Right hindlimb (tissue), 1 donor: ENCODE data around the gene CCDC124.
"Not testable (repeated sequence)": the region's sequence is repeated elsewhere in the genome, so short reads cannot be mapped to it uniquely, and the experiment has no call there.

Experiments used
- DNase-seq: peaks from one replicate; pipeline ENCODE4 v3.0.0-alpha.2; 2018

The CCDC124 gene

GRCh38 chr19:17957149-17957849 lies 24.5 kb downstream of the CCDC124 start:
- DNase-seq: no peak

- DNase-seq: no peak
These were observed 25.1 kb downstream of the CCDC124 start for GRCh38 chr19:17957885-17958284.

DNA sequence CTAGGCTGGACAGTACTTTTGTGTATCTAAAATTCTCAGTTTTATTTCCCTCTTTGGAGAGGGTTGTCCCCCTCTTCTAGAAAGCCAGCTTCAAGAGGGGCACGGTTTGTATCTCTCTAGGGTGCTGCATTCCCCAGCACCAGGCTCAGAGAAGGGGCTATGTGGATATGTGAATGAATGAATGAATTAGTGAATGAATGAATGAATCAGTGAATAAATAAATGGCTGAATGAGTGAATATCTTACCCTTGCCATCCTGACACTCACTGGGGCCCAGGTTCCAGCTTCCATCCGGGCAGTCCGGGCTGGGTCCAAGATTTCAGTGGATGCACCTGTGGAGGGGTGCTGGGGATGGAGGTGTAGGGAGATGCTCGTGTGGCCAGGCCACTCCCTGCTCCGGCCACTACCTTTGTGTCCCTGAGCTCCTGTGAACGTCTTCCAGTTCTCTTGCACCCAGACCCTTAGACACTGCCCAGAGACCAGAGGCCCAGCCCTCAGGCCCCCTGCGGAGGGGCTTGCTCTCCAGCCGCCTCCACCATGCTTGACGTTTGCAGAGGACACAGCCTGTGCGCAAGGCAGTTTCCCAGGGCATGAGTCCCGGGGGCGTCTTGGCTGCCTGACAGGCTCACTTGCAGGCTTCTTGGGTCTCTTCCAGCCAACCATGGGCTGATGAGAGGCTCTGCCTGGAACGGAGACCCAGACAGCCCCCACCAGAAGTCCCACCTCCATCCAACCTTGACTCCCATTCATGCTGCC lies 31.3 kb downstream of the CCDC124 start:
- DNase-seq: no peak

GRCh38 chr19:17965370-17966128 lies 32.7 kb downstream of the CCDC124 start:
- no peak for DNase-seq

DNA sequence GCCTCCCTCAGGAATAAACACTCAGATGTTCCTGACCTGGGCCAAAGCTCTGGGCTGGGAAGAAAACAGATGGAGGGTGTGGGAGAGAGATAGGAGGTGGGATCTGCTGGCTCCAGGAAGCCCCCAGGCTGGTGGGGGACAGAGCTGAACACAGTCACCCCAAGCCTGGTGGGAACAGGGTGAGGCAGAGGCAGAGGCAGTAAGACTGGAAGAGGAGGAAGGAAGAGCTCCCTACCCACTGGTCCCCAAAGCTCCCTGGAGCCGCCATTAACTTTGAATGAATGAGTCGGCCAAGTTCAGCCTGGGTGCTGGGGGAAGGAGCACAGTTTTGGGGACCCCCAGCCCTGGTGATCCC lies 33.3 kb downstream of the CCDC124 start:
- no peak for DNase-seq

DNA sequence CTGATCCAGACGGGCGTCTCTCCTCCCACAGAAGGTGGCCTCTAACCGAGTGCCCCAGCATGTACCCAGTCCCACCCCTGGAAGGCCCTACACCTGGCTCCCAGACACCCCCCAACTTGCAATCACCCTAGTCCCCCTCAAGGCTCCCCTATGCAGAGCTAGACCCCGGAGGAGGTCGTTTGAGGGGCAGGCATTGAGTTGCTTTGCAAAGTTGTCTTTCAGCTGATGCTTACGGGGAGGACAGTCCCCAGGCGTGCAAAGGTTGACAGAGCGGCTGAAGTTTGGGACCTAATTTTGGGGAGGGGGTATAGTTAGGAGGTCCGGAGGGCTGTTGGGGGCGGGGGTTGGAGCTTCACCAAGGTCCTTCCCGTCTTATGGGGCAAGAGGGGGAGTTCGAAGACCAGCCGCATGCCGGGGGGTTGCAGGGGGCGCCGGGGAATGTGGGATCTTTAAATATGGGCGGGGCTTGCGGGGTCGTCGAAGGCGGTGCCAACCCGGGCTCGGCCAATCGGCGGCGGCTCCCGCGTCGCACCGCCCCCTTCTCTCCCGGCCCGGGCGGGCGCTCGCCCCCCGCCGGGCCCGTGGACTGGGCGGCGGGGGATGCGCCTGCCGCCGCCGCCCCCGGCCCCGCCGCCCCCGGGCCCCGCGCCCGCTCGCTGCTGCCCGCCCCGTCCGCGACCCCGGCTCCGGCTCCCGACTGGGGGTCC lies 33.9 kb downstream of the CCDC124 start, which contains the start of gene KCNN1:
Gene KCNN1, plus strand, starts transcription at position 558 of the 707 bp plus-strand sequence. CDS start 6,782 bp downstream, outside the sequence.
- DNase-seq: peak; percentile 47

DNA sequence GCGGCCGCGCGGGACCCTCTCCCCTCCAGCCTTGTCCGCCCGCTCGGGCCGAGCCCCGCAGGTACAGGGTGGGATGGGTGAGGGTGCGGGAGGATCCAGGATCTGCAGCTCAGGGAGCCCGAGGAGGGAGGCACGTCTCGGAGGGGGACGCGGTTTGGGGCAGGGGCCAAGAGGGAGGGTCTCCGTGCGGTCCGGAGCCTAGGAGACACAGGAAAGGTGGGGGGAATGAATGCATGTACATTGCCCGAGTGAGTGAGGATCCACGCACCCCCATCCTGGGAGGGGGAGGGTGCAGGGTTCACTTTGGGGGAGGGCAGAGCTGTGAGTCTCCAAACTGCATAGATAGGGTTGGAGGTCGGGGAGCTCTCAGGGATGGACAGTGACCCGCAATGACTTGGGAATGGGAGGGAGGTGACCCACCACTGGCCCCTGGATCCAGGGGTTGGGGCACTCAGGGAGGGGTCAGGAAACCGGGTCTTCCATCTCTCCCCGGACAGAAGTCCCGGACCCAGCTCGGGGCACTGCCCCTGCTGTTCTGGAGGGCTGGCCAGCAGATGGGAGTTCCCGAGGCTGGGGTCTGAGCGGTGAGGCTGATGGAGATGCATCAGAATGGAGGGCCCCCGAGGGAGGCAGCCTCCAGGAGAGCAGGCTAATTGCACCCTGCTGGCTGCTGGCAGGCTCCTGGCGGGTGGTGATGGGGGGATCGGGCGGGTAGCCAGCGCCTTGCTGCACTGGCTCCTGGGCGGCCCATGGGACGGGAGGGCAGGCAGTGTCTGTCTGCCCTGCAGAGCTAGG lies 34.6 kb downstream of the CCDC124 start:
- DNase-seq: no peak

- no peak for DNase-seq
These were observed 35.5 kb downstream of the CCDC124 start for GRCh38 chr19:17968362-17968761.

- no peak for DNase-seq
These were observed 36.4 kb downstream of the CCDC124 start for GRCh38 chr19:17969096-17969792.

GRCh38 chr19:17972230-17972629 lies 39.4 kb downstream of the CCDC124 start:
- no peak for DNase-seq

- DNase-seq: no peak
These were observed 40.9 kb downstream of the CCDC124 start for GRCh38 chr19:17973759-17974158.

DNA sequence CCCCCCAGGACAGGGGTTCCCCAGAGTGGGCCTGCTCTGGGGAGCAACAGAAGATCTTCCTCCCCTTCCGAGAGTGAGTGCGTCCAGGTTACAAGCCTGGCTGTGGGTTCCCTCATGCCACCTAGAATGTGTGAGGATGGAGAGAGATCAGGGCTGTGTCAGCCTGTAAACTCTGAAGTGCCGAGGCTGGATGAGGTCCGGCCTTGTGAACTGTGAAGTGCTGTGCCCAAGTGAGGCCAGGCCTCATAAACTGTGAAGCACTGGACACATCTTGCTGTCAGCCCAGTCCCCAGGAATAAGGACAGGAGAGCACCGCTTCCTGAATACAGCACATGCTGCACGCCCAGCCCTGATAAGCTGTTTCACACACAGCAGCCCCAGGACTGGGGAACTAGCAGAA lies 41.7 kb downstream of the CCDC124 start:
- no peak for DNase-seq

- no peak for DNase-seq
These were observed 42.2 kb downstream of the CCDC124 start for GRCh38 chr19:17975032-17975431.

- no peak for DNase-seq
These were observed 44.2 kb downstream of the CCDC124 start for GRCh38 chr19:17977021-17977420.

DNA sequence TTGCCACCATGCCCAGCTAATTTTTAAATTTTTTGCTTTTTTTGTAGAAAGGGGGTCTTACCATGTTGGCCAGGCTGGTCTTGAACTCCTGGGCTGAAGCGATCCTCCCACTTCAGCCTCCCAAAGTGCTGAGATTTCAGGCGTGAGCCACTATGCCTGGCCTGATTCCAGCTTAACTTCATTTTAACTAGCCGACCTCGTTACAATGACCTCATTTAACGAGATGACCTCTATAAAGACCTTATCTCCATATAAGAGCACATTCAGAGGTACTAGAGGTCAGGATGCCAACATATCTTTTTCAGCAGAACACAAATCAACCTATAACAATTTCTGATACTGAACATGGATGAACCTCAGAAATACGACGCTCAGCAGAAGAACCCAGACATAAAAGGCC lies 44.7 kb downstream of the CCDC124 start:
- no peak for DNase-seq

GRCh38 chr19:17981611-17982010 lies 48.8 kb downstream of the CCDC124 start:
- DNase-seq: no peak

- DNase-seq: no peak
These were observed 49.6 kb downstream of the CCDC124 start for GRCh38 chr19:17982430-17982829.

DNA sequence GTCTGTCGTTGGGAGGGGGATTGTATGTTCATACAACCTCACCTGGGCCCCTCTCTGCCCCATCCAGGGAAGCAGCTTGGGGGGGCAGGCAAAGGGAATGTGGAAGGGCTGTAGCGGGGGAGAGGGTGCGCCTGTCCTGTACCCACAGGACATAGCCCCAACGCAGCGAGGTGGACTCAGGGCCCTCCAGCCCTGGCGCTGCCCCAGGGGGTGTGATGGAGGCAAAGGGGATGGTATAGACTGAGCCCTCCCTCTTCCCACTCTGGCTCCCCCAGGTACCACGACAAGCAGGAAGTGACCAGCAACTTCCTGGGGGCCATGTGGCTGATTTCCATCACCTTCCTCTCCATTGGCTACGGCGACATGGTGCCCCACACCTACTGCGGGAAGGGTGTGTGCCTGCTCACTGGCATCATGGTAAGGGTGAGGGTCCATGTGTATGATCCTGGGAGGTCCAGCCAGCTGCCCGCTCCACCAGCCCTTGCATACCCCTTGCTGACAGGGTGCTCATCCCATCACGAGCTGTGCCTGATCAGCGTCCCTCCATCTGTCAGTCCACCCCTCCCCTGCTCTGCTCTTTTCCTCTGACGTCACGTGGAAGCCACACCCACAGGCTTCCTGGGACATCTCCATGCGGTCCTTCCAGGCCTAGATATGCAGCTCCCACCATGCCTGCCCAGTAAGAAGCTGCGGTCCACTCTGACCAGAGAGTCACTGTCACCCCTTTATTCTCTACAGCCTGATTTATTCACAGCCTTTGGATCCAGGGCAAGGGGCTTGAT lies 52.4 kb downstream of the CCDC124 start:
- DNase-seq: no peak

- DNase-seq: not testable (repeated sequence)
These were observed 53.8 kb downstream of the CCDC124 start for GRCh38 chr19:17986569-17986968.

DNA sequence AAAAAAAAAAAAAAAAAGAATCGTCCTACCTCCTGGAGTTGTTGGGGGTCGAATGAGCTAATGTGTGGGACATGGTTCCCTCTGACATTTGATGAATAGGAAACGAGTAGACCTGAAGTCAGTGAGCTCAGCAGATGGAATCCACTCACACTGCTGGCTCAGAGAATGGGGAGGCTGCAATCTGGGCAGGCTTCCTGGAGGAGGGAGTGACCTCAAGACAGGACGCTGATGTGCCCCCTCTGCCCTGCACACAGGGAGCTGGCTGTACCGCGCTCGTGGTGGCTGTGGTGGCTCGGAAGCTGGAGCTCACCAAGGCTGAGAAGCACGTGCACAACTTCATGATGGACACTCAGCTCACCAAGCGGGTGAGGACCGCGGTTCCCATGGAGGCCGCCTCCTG lies 55.3 kb downstream of the CCDC124 start:
- no peak for DNase-seq
